H1 (cell line): ENCODE data around the gene SNX24. TPM values are rescaled to one million over a fixed set of nuclear protein-coding genes. Genes with fewer than 3 reads are reported as not detected.

Source experiments
- CTCF ChIA-PET: fragments of 300-600 bp; sonication (Branson Sonifier 250); formaldehyde crosslinking; loops from one replicate; lab custom pipeline; 2021; ENCODE audit not compliant: partially characterized antibody; lab: Charles Lee
- POLR2A ChIA-PET: fragments of 300-600 bp; sonication (Branson Sonifier 250); formaldehyde crosslinking; loops from one replicate; lab custom pipeline; 2021; ENCODE audit warnings: inconsistent platforms; ENCODE audit not compliant: partially characterized antibody; lab: Charles Lee
- DNase-seq, 2 experiments: peaks; one replicate each; pipeline versions ENCODE4 v3.0.0 to v3.0.0-alpha.2; 2010 to 2022; ENCODE audit warnings: low spot score in 2 of 2, low read depth in 1 of 2, mixed read lengths in 1 of 2
- FAIRE-seq: peaks from 2 replicates; lab custom pipeline; 2011; peaks lifted over from hg19 to GRCh38; lab: Jason Lieb, UNC
- H2AFZ ChIP-seq: 2 replicates; pipeline ENCODE4 v1.8.1; 2012; ENCODE audit warnings: low read length, inconsistent platforms
- H2AK5ac ChIP-seq: 2 replicates; pipeline ENCODE4 v1.6.1; 2013; ENCODE audit warnings: low read depth, low read length
- H2BK120ac ChIP-seq: replicated peaks from 2 replicates; pipeline ENCODE3; 2013; ENCODE audit warnings: low read depth, low read length, inconsistent platforms
- H2BK12ac ChIP-seq: 2 replicates; pipeline ENCODE4 v1.6.1; 2013; ENCODE audit warnings: low read depth, low read length
- H2BK15ac ChIP-seq: 2 replicates; pipeline ENCODE4 v1.6.1; 2013; ENCODE audit warnings: low read length
- H2BK20ac ChIP-seq: 2 replicates; pipeline ENCODE4 v1.6.1; 2013; ENCODE audit warnings: low read length
- H2BK5ac ChIP-seq: 2 replicates; pipeline ENCODE4 v1.6.1; 2013; ENCODE audit warnings: low read depth, low read length
- H3K14ac ChIP-seq: 2 replicates; pipeline ENCODE4 v1.6.1; 2013; ENCODE audit warnings: inconsistent platforms; ENCODE audit not compliant: insufficient read length
- H3K18ac ChIP-seq: 2 replicates; pipeline ENCODE4 v1.6.1; 2013; ENCODE audit warnings: low read length; ENCODE audit errors: extremely low read depth
- H3K23ac ChIP-seq: 2 replicates; pipeline ENCODE4 v1.6.1; 2013; ENCODE audit warnings: inconsistent platforms; ENCODE audit not compliant: insufficient read length
- H3K23me2 ChIP-seq: 2 replicates; pipeline ENCODE4 v1.6.1; 2013; ENCODE audit warnings: low read depth, low read length
- H3K27ac ChIP-seq: 2 replicates; pipeline ENCODE4 v1.6.1; 2011; ENCODE audit warnings: low read depth, low read length, inconsistent platforms
- H3K27me3 ChIP-seq, 4 experiments: replicated peaks in 1 of 4; 1 replicate in 1 of 4; 2 replicates in 3 of 4; pipeline versions ENCODE4 v1.6.1 to v1.8.1; 2011 to 2013; ENCODE audit warnings: low read length in 3 of 4, mild to moderate bottlenecking in 3 of 4, inconsistent platforms in 2 of 4, mixed read lengths in 2 of 4, moderate library complexity in 1 of 4; ENCODE audit not compliant: control insufficient read depth in 3 of 4, insufficient read depth in 3 of 4; ENCODE audit errors: extremely low read depth in 1 of 4
- H3K36me3 ChIP-seq, 4 experiments: 2 replicates each; pipeline versions ENCODE4 v1.6.1 to v1.8.1; 2011 to 2013; ENCODE audit warnings: mild to moderate bottlenecking in 4 of 4, low read length in 3 of 4, moderate library complexity in 2 of 4, control low read depth in 1 of 4, inconsistent platforms in 1 of 4; ENCODE audit not compliant: insufficient read depth in 4 of 4, control insufficient read depth in 2 of 4
- H3K4ac ChIP-seq: replicated peaks from 2 replicates; pipeline ENCODE3; 2013; ENCODE audit warnings: low read length, low read depth, mixed read lengths, inconsistent platforms; ENCODE audit not compliant: insufficient read length
- H3K4me1 ChIP-seq, 4 experiments: replicated peaks in 1 of 4; 1 replicate in 1 of 4; 2 replicates in 3 of 4; pipeline versions ENCODE4 v1.6.1 to v1.8.1; 2011 to 2013; ENCODE audit warnings: low read length in 3 of 4, inconsistent platforms in 2 of 4, mixed read lengths in 1 of 4; ENCODE audit not compliant: insufficient read depth in 4 of 4, control insufficient read depth in 3 of 4
- H3K4me2 ChIP-seq, 2 experiments: 2 replicates each; pipeline versions ENCODE4 v1.6.1 to v1.8.1; 2011 to 2013; ENCODE audit warnings: low read depth in 2 of 2, low read length in 2 of 2, control low read depth in 1 of 2, inconsistent platforms in 1 of 2, mild to moderate bottlenecking in 1 of 2; ENCODE audit not compliant: insufficient read depth in 1 of 2
- H3K4me3 ChIP-seq, 4 experiments: fragments of 200-600, 300-600 bp in 1 of 4; sonication (generic), shearing (Covaris generic), sonication (Bioruptor Twin) in 1 of 4; 2 replicates each; pipeline versions ENCODE4 v1.5.1 to v1.8.1; 2011 to 2016; ENCODE audit warnings: low read length in 4 of 4, low read depth in 3 of 4, control low read depth in 2 of 4, inconsistent platforms in 2 of 4, mild to moderate bottlenecking in 2 of 4, mixed read lengths in 1 of 4, moderate library complexity in 1 of 4; ENCODE audit not compliant: insufficient read depth in 2 of 4; ENCODE audit errors: extremely low read depth in 1 of 4
- H3K56ac ChIP-seq: replicated peaks from 2 replicates; pipeline ENCODE3; 2013; ENCODE audit warnings: low read depth, mild to moderate bottlenecking, mixed read lengths, low read length, inconsistent platforms; ENCODE audit not compliant: insufficient read length
- H3K79me1 ChIP-seq: 2 replicates; pipeline ENCODE4 v1.6.1; 2013; ENCODE audit warnings: low read depth, low read length, control low read depth
- H3K79me2 ChIP-seq, 2 experiments: 2 replicates each; pipeline versions ENCODE4 v1.6.1 to v1.8.1; 2012 to 2013; ENCODE audit warnings: low read length in 2 of 2, mild to moderate bottlenecking in 2 of 2, inconsistent platforms in 1 of 2; ENCODE audit not compliant: insufficient read depth in 2 of 2, control insufficient read depth in 1 of 2
- H3K9ac ChIP-seq, 4 experiments: replicated peaks in 1 of 4; 1 replicate in 1 of 4; 2 replicates in 3 of 4; pipeline versions ENCODE4 v1.6.1 to v1.8.1; 2011 to 2013; ENCODE audit warnings: low read depth in 3 of 4, low read length in 3 of 4, control low read depth in 2 of 4, mild to moderate bottlenecking in 2 of 4, moderate library complexity in 2 of 4, inconsistent platforms in 1 of 4; ENCODE audit errors: extremely low read depth in 1 of 4
- H3K9me3 ChIP-seq, 2 experiments: 2 replicates each; pipeline versions ENCODE4 v1.6.1 to v1.8.1; 2012 to 2013; ENCODE audit warnings: mild to moderate bottlenecking in 2 of 2, moderate library complexity in 2 of 2, control low read depth in 1 of 2, inconsistent platforms in 1 of 2, low read depth in 1 of 2, low read length in 1 of 2, mixed read lengths in 1 of 2; ENCODE audit not compliant: insufficient read depth in 2 of 2
- H4K20me1 ChIP-seq, 2 experiments: replicated peaks in 1 of 2; 2 replicates each; pipeline versions ENCODE3 to v1.8.1; 2011 to 2013; ENCODE audit warnings: inconsistent platforms in 2 of 2, low read length in 2 of 2, mild to moderate bottlenecking in 1 of 2; ENCODE audit not compliant: insufficient read depth in 2 of 2, control insufficient read depth in 1 of 2
- H4K5ac ChIP-seq: 2 replicates; pipeline ENCODE4 v1.6.1; 2013; ENCODE audit warnings: low read length, low read depth, mixed read lengths, inconsistent platforms; ENCODE audit not compliant: insufficient read length
- H4K8ac ChIP-seq: 2 replicates; pipeline ENCODE4 v1.8.0; 2013; ENCODE audit warnings: mild to moderate bottlenecking, moderate library complexity, low read length, inconsistent platforms; ENCODE audit not compliant: insufficient read depth; ENCODE audit errors: extremely low read depth
- H4K91ac ChIP-seq: replicated peaks from 2 replicates; pipeline ENCODE3; 2013; ENCODE audit warnings: low read length, mixed read lengths, inconsistent platforms; ENCODE audit not compliant: insufficient read length
- BACH1 ChIP-seq: IDR thresholded peaks from 2 replicates; pipeline ENCODE4 v1.6.1; 2012; ENCODE audit warnings: low read length, improper control_type of control experiment
- GABPA ChIP-seq: IDR thresholded peaks from 2 replicates; pipeline ENCODE4 v1.6.1; 2011; ENCODE audit warnings: mild to moderate bottlenecking, low read length, moderate library complexity, borderline replicate concordance; ENCODE audit not compliant: insufficient read depth
- RBBP5 ChIP-seq: IDR thresholded peaks from 2 replicates; pipeline ENCODE4 v1.7.1; 2012; ENCODE audit warnings: low read depth, mild to moderate bottlenecking, inconsistent platforms, low read length, moderate library complexity, borderline replicate concordance
- SUZ12 ChIP-seq: fragments of 200-600 bp; sonication (generic); IDR thresholded peaks from 2 replicates; pipeline ENCODE4 v1.6.1; 2012; ENCODE audit warnings: mild to moderate bottlenecking, inconsistent platforms, low read length, moderate library complexity, mixed read lengths
- TEAD4 ChIP-seq: IDR thresholded peaks from 2 replicates; pipeline ENCODE4 v1.6.1; 2012; ENCODE audit warnings: low read depth, low read length, inconsistent platforms, mixed read lengths
- YY1 ChIP-seq: IDR thresholded peaks from 2 replicates; pipeline ENCODE4 v1.6.1; 2011; ENCODE audit warnings: low read depth, mild to moderate bottlenecking, low read length
- WGBS, 2 experiments: shearing (Covaris generic) in 1 of 2; methylation state at CpG; one replicate each; pipeline versions ENCODE4 v1.1.6 to v1.1.7; 2013 to 2015; ENCODE audit warnings: low lambda C conversion rate in 2 of 2, mixed read lengths in 2 of 2, inconsistent platforms in 1 of 2, low coverage in 1 of 2, missing lambda C conversion rate in 1 of 2; ENCODE audit not compliant: insufficient replicate concordance in 2 of 2, insufficient coverage in 1 of 2, insufficient read length in 1 of 2; ENCODE audit errors: extremely low coverage in 1 of 2, missing lambda C conversion rate in 1 of 2; 5-methylcytosine and 5-hydroxymethylcytosine counted together
- polyA plus RNA-seq, 7 experiments: library from polyadenylated mRNA; depleted of rRNA in 3 of 7; stranded (reverse) in 5 of 7; unstranded in 2 of 7; fragments of >200 nt in 5 of 7; fragments of 200-250 nt in 2 of 7; gene quantifications; 1 replicate in 5 of 7; 2 replicates in 1 of 7; 4 replicates in 1 of 7; pipeline versions ENCODE4 v1.2.1 to v1.2.3, GENCODE V29; 2011 to 2013; ENCODE audit warnings: missing spikeins in 2 of 7, mixed read lengths in 2 of 7
- total RNA-seq: library from RNA; stranded (reverse); fragmentation: NEBNext Ultra II Directional; extraction: Animal tissue kit (Norgen Biotek cat#: 25700); gene quantifications from 2 replicates; pipeline ENCODE4 v1.2.1, GENCODE V29; 2021

The SNX24 gene
- total and polyA plus RNA-seq, 2 of the 8 experiments (the other 6 are each of a cell fraction or from before 2014, with no cell fraction given) = 7.3 to 14.3 TPM

DNA sequence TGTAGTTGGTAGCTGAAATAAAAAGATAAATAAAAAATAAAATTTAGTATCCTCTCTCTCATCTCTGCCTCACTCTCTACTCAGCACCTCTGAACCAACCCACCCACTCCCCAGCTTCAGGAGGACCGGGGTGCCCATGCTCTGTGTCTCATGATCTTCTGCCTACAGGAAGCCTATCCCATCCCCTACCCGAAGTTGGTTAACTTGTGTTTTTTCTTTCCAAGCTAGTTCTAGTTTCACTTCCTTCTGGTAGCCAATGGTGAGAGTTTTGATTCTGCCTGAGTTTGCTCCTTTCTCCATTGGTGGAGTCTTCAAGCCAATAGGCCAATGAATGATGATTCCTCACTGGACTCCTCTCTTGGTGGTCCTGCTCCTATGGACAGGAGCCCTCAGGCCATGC, 32.1 kb downstream of the SNX24 start:
- Histone ChIP-seq H3K4me1 (peaks cover 0 to 2% (median under 1%) of the 10 kb centered on the region in 4 experiments; a peak in 2 of 7 replicates), H4K91ac (no peak overlapping the region), H3K4me3 (no peak overlapping the region), H2BK20ac (no peak overlapping the region), H3K18ac (no peak overlapping the region), H4K20me1 (no peaks in the 10 kb centered on the region), H4K5ac (no peak overlapping the region), H2BK15ac (no peak overlapping the region), H3K23ac (no peak overlapping the region), H3K27me3 (no peaks in the 10 kb centered on the region; a peak in 1 of 7 replicates), H3K36me3 (no peaks in the 10 kb centered on the region), H3K4me2 (no peak overlapping the region), H2BK120ac (no peak overlapping the region), H3K14ac (no peak overlapping the region), H2BK5ac (no peak overlapping the region), H3K9me3 (no peaks in the 10 kb centered on the region), H3K79me2 (no peaks in the 10 kb centered on the region), H3K9ac (no peak overlapping the region), H2BK12ac (no peak overlapping the region), H2AFZ (no peak overlapping the region), H3K4ac (no peak overlapping the region), H3K79me1 (no peaks in the 10 kb centered on the region), H2AK5ac (no peak overlapping the region), H3K23me2 (no peaks in the 10 kb centered on the region), H3K27ac (no peak overlapping the region), H3K56ac (no peak overlapping the region), H4K8ac (no peak overlapping the region)
- FAIRE-seq = no peak
- ChIA-PET POLR2A (no interaction called here), CTCF (interaction anchor here (0.8 to 0.9 kb wide), 2 partner anchors 17 to 30 kb away, joined by 3 read pairs; no protein-coding TSS in a partner anchor)
- TF ChIP-seq RBBP5 = no peak
- TF ChIP-seq YY1 = no peak
- TF ChIP-seq SUZ12 = no peak
- no peak for TF ChIP-seq TEAD4
- TF ChIP-seq BACH1 = no peak
- TF ChIP-seq GABPA = no peak
- WGBS, 2 experiments = 80% methylated on average over 2 of the region's 2 CpGs; no CpG with 5 or more reads in 1 of the 2 experiments
- no peak for DNase-seq
